ENCODE data around the gene PFKFB3. TPM values are rescaled to one million over a fixed set of nuclear protein-coding genes. Genes with fewer than 3 reads are reported as not detected.

Gene PFKFB3
- polyA plus RNA-seq, 1 experiment, result 30.7 TPM

DNA sequence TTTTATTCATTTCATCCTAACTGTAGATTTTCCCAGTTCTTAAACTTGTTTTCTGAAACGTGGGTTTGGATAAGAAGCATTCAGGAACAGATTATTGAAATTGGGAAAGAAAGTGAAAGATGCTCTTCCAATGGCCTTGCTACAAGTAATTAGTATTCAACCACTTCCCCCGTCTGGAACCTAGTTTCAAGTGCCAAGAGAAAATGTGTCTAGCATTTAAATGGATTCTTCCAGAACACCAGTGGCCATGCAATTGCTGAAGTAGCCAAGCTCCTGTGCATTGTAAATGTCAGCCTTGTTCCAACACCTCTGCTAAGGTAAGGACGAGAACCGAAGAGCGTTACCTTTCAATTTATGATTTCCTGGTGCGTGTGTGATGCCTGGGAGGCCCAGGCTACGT is 68.2 kb downstream of the PFKFB3 start:
- no peak overlapping the region for H3K4me3 ChIP-seq (ENCODE audit: low read depth, low read length)
- no peak for DNase-seq (ENCODE audit: low read depth)
- H3K27me3 ChIP-seq (ENCODE audit: control insufficient read depth, insufficient read depth, low read length), result no peaks in the 10 kb centered on the region
- POLR2A ChIA-PET, result no interaction called here
- CTCF ChIA-PET, result no interaction called here
- TF ChIP-seq, protein P1, sequence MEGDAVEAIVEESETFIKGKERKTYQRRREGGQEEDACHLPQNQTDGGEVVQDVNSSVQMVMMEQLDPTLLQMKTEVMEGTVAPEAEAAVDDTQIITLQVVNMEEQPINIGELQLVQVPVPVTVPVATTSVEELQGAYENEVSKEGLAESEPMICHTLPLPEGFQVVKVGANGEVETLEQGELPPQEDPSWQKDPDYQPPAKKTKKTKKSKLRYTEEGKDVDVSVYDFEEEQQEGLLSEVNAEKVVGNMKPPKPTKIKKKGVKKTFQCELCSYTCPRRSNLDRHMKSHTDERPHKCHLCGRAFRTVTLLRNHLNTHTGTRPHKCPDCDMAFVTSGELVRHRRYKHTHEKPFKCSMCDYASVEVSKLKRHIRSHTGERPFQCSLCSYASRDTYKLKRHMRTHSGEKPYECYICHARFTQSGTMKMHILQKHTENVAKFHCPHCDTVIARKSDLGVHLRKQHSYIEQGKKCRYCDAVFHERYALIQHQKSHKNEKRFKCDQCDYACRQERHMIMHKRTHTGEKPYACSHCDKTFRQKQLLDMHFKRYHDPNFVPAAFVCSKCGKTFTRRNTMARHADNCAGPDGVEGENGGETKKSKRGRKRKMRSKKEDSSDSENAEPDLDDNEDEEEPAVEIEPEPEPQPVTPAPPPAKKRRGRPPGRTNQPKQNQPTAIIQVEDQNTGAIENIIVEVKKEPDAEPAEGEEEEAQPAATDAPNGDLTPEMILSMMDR (IDR thresholded peaks at IDR 0.05; ENCODE audit: insufficient read depth, low read depth, low read length), result no peak
- H3K36me3 ChIP-seq (ENCODE audit: control insufficient read depth, insufficient read depth, low read length), result no peaks in the 10 kb centered on the region

DNA sequence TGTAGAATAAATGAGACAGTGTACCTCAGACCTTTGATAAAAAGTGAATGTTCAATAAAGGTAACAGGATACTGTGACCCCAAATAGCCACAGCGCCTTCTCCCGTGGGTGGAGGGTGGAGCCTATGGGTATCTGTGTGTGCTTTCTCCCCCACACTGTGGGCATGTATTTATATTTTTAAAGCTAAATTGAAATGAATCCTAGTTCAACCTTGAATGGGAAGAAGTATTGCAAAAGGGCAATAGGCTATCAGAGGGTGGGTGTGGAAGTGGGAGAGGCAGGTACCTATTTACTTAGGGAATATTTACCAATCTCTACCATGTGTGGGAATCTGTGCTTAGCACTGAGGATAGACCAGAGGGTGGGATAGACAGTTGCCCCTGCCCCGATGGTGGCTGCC is 68.9 kb downstream of the PFKFB3 start:
- ChIA-PET CTCF (no interaction called here), POLR2A (no interaction called here)
- TF ChIP-seq, protein P1 (IDR thresholded peaks at IDR 0.05; ENCODE audit: insufficient read depth, low read depth, low read length), result no peak
- Histone ChIP-seq H3K36me3 (ENCODE audit: control insufficient read depth, insufficient read depth, low read length) (no peaks in the 10 kb centered on the region), H3K27me3 (ENCODE audit: control insufficient read depth, insufficient read depth, low read length) (no peaks in the 10 kb centered on the region), H3K4me3 (ENCODE audit: low read depth, low read length) (no peak overlapping the region)
- no peak for DNase-seq (ENCODE audit: low read depth)

DNA sequence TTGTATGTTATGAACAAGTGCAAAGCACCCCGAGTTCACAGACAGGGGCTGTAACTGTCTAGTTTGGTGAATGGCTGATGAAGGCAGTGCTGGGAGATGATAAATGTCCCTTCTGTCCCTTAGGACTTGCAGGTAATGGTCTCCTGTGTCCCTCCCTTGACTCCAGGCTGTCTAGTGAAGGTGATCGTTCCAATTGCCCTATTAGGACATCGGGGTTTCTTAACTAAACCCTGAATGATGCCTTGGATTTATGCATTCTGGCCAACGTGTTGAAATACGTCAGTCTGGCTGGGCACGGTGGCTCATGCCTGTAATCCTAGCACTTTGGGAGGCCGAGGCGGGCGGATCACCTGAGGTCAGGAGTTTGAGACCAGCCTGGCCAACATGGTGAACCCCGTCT is 69.4 kb downstream of the PFKFB3 start:
- no peaks in the 10 kb centered on the region for H3K27me3 ChIP-seq (ENCODE audit: control insufficient read depth, insufficient read depth, low read length)
- H3K36me3 ChIP-seq (ENCODE audit: control insufficient read depth, insufficient read depth, low read length), result no peaks in the 10 kb centered on the region
- DNase-seq (ENCODE audit: low read depth), result no peak
- POLR2A ChIA-PET, result no interaction called here
- no peak overlapping the region for H3K4me3 ChIP-seq (ENCODE audit: low read depth, low read length)
- CTCF ChIA-PET, result no interaction called here
- TF ChIP-seq, protein P1 (IDR thresholded peaks at IDR 0.05; ENCODE audit: insufficient read depth, low read depth, low read length), result no peak

DNA sequence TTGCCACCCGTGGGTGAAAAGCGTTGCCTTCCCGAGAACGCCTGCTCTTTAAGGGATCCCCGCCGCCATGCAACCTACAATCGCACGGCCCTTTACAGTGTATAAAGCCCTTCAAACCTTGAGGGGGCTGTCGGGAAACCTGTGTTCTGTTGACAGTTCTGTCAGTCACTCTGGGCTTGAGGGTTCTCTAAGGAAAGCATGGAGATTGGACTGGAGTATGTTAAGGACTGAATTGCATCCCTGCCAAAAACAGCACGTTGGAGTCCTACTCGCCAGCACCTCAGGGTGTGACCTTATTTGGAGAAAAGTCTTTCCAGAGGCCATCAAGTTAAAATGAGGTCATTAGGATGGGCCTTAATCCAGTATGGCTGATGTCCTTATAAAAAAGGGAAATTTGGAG is 70.6 kb downstream of the PFKFB3 start:
- H3K36me3 ChIP-seq (ENCODE audit: control insufficient read depth, insufficient read depth, low read length), result no peaks in the 10 kb centered on the region
- no peak for DNase-seq (ENCODE audit: low read depth)
- no peak overlapping the region for H3K4me3 ChIP-seq (ENCODE audit: low read depth, low read length)
- H3K27me3 ChIP-seq (ENCODE audit: control insufficient read depth, insufficient read depth, low read length), result no peaks in the 10 kb centered on the region
- ChIA-PET CTCF (no interaction called here), POLR2A (interaction anchor here (0.6 kb wide), 1 partner anchor 72 kb away, joined by 3 read pairs; no protein-coding TSS in a partner anchor)
- TF ChIP-seq, protein P1 (IDR thresholded peaks at IDR 0.05; ENCODE audit: insufficient read depth, low read depth, low read length), result no peak

DNA sequence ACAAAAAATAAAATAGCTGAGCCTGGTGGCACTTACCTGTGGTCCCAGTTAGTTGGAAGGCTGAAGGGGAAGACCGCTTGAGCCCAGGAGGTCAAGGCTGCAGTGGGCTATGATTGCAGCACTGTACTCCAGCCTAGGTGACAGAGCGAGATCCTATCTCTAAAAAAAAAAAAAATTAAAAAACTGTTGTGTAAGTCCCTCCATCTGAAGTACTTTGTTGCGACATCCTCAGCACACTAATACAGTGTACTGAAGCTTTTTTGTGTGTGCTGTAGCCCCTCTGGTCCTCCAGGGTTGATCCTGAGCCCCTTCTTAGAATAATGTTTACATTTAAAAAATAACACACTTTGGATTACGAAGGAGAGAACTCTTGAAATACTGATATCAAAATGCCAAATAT is 71.3 kb downstream of the PFKFB3 start:
- TF ChIP-seq, protein P1 (IDR thresholded peaks at IDR 0.05; ENCODE audit: insufficient read depth, low read depth, low read length), result no peak
- Histone ChIP-seq H3K27me3 (ENCODE audit: control insufficient read depth, insufficient read depth, low read length) (no peaks in the 10 kb centered on the region), H3K4me3 (ENCODE audit: low read depth, low read length) (no peak overlapping the region), H3K36me3 (ENCODE audit: control insufficient read depth, insufficient read depth, low read length) (no peaks in the 10 kb centered on the region)
- ChIA-PET POLR2A (no interaction called here), CTCF (no interaction called here)
- DNase-seq (ENCODE audit: low read depth), result no peak

Data from BJ (cell line).